ENCODE results near the gene UNC79.

The UNC79 gene

DNA sequence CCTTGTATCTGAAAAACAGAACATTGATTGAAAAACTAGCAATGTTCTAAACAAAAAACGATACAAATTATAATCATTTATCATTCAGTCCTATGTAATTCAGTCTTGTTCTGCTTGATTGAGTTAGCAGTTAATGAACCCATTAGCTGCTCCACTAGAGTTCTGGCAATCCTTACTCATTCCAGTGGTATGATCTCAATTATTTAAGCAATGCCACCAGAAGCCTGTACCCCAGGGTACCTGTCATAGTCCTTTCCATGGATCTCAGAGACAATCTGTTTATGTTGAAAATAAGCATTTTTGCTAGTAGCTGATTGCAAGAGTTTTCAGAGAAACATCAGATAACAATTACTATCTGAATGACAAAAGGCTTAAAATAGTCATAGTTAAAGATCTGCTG is 115.9 kb downstream of the UNC79 start:
- DNase-seq (ENCODE audit: low read depth in 1 of 2, low spot score in 1 of 2): no peak

GRCh38 chr14:93548102-93548843 is 117.5 kb downstream of the UNC79 start:
- DNase-seq (ENCODE audit: low read depth in 1 of 2, low spot score in 1 of 2): no peak

DNA sequence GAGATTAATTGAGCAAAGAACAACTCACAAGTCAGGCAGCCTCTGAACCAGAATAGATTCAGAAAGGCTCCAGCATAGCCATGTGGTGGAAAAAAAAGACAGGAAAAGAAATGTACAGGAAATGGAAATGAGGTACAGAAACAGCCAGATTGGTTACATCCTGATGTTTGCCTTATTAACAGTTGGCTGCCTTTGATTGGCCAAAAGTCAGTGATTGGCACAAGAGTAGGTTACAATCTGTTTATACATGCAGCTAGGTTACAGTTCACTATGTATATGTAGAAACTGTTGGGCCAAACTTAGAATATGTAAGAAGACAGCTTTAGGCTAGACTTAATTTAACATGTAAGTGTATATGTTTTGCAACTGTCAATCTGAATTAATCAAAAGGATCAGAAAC is 118.9 kb downstream of the UNC79 start:
- no peak for DNase-seq (ENCODE audit: low read depth in 1 of 2, low spot score in 1 of 2)

GRCh38 chr14:93564918-93565317 is 134.2 kb downstream of the UNC79 start:
- no peak for DNase-seq (ENCODE audit: low read depth in 1 of 2, low spot score in 1 of 2)

DNA sequence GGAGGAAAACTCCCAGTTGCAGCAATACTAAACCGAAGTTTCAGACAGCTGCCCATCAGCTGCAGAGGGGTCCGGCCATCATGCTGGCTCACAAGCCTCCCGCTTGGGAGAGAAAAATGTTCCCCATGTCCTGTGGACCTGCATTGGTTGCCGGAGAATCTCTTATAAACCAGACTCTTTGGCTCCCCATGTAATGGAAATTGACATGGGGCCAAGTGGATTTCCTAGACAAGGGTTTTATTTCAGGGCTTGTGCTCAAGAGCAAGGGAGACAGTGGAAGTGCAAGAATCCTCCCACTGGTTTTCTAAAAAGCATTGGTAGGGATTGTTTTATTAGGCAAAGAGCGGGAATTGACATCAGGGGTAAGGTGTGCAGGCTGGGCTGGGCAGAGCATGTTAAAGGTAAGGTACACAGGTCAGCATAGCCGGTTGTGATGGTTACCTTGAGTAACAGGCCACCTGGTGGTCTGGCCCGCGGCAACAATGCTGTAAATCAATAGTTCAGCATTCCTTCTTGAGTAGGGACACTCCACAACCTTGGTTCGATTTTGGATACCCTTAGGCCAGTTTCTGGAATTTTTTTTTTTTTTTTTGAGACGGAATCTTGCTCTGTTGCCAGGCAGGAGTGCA is 135.4 kb downstream of the UNC79 start:
- DNase-seq (ENCODE audit: low read depth in 1 of 2, low spot score in 1 of 2): no peak

- DNase-seq (ENCODE audit: low read depth in 1 of 2, low spot score in 1 of 2): no peak
Measured at GRCh38 chr14:93571275-93571674, 140.5 kb downstream of the UNC79 start.

DNA sequence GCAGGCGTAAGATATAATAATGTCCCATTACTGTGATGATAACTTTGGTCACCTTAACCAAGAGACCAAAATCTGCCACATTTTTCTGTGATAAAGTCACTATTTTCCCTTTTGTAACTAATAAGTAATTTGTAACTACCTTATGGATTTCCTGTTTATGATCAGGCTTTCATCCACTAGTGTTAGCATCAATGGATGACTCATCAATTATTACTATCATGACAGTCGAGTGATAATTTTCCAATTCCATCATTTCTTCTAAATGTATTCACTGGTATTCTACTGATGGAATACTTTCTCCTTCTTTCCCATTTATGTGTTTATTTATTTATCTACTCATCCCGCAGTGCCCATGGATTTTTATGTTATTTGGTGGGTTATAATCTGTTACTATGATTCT is 148.4 kb downstream of the UNC79 start:
- no peak for DNase-seq (ENCODE audit: low read depth in 1 of 2, low spot score in 1 of 2)

GRCh38 chr14:93582516-93582915 is 151.8 kb downstream of the UNC79 start:
- no peak for DNase-seq (ENCODE audit: low read depth in 1 of 2, low spot score in 1 of 2)

DNA sequence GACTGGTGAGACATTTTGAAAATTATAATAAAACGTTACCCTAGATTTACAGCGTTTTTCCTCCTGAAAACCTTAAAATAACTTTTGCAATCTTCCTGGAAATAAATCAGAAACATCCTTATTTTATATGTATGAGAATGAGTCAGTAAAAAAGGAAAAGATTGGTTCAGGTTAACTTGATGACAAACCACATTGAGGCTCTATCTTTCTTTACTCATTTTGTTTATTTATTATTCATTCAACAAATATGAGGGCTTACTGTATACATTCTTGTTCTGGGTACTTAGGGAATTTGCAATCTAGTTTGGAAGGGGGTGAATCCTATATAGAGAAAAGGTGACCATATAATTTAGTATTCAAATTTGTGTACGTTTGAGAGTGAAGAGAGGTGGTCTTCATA is 156.6 kb downstream of the UNC79 start:
- no peak for DNase-seq (ENCODE audit: low read depth in 1 of 2, low spot score in 1 of 2)

DNA sequence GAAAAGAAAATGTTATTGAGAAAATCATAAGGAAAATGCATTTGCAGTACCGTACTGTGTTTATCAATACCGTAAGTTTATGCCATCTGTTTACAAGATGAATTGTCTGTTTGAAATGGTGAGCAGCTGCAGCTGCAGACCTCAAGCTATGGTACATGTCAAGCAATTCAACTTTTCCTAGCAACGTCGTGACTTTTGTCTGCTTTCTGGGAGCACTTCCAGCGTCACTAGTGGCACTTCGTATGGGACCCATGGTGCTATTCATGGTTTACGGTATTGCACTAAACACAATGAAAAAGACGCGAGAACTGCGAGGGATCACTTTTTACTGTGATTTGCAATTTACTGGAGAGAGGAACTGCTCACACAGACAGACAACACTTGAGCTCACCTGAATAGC is 160.8 kb downstream of the UNC79 start:
- DNase-seq (ENCODE audit: low read depth in 1 of 2, low spot score in 1 of 2): no peak

DNA sequence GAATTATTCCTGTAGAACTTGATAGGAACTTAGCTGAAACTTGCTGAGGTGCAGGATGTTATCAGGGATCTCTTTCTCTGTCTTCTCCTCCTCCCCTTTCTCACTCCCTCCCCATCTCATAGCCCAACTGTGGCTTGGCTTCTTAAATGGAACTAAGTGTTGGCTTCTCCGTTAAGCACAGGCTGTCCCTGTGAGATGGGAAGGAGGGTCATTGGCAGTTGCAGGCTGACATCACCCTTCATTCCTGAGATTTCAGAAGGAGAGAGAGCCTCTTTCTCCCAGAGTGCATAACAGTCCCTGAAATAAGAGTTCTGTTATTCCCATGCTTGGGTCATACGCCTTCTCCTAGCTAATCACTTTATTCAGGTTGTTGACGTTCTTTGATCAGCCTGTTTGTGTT is 162.0 kb downstream of the UNC79 start:
- no peak for DNase-seq (ENCODE audit: low read depth in 1 of 2, low spot score in 1 of 2)

GRCh38 chr14:93606091-93606490 is 175.4 kb downstream of the UNC79 start:
- no peak for DNase-seq (ENCODE audit: low read depth in 1 of 2, low spot score in 1 of 2)

DNA sequence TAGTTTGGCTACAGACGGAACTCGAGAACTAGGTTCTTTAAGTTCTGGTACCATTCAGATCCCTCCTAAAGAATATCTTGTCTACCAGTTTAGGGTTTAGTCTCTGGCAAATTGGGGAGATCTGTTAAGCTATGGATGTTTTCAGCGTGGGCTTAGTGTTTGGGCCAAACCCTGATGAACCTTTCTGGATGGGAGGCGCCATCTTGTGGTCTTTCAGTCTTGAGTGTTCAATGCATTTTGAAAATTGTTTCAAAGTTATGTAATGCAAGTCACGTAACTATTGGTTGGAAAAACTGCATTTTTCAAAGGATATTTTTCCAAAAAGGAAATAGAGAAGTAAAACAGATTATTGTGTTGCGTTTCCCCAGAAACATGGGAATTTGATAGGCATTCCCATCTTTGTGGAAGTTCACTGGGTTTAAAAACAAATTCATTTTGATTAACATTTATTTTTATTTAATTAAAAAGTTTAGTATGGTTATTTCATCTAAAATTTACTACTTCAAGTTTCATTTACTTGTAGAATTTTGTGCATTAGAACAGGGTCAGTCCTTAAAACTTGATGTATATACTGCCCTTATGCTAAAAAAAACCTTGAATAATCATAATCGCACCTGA is 188.5 kb downstream of the UNC79 start:
- DNase-seq (ENCODE audit: low read depth in 1 of 2, low spot score in 1 of 2): no peak

DNA sequence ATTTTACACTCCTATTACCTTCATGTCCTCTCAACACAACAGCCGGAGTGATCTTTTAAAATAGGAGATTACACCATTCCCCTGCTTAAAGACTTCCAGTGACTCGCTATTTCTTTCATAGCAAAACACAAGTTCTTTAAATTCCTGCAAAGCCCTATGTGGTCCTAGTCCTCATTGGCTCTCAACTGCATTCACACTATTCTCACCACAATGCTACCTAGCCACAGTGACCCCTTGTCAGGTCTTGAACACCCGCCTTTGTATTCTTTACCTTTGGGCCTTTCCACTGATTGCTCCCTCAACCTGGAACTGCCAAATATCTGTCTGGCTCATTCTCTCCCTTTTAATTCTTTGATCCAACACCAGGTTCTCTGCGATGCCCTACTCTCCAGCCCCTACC is 197.3 kb downstream of the UNC79 start:
- no peak for DNase-seq (ENCODE audit: low read depth in 1 of 2, low spot score in 1 of 2)

- DNase-seq (ENCODE audit: low read depth in 1 of 2, low spot score in 1 of 2): no peak
Measured at GRCh38 chr14:93629643-93630042, 198.9 kb downstream of the UNC79 start.

DNA sequence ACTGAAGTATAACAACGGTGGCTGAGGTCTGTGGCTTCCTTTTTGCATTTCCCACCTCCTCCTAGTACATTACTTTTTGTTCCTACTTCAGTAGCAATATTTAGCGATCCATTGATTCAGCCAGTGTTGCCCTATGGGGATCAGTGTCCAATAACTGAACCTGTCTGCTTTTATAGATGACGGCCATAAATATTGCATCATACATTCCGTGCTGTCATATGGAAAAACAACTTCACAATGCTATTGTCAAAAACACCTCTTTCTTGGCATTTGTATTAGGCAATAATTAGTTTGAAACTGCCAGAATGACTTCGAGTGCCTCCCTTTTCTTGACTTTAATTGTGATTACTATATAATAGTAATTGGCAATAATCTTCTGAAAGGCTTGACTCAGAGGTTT is 208.1 kb downstream of the UNC79 start:
- no peak for DNase-seq (ENCODE audit: low read depth in 1 of 2, low spot score in 1 of 2)

GRCh38 chr14:93643127-93643526 is 212.4 kb downstream of the UNC79 start:
- DNase-seq (ENCODE audit: low read depth in 1 of 2, low spot score in 1 of 2): no peak

- no peak for DNase-seq (ENCODE audit: low read depth in 1 of 2, low spot score in 1 of 2)
Measured at GRCh38 chr14:93643676-93644075, 212.9 kb downstream of the UNC79 start.

DNA sequence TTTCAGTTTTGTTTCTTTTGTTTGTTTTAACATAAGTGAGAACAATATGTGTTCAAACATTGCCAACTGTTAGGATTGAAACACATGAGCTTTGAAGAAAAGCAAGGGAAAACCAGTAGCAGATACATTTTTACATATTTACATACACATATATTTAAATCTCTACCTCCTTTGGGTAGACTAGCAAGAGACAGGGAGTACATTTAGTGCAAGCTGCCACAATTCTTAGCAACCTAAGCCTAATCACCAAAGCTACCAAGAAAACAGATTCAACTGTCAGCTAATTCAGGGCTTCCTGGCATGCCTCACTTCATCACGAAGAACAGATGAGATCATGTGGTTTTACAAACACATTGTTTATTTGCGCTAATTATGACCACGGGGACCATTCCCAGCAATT is 214.5 kb downstream of the UNC79 start:
- DNase-seq (ENCODE audit: low read depth in 1 of 2, low spot score in 1 of 2): no peak

DNA sequence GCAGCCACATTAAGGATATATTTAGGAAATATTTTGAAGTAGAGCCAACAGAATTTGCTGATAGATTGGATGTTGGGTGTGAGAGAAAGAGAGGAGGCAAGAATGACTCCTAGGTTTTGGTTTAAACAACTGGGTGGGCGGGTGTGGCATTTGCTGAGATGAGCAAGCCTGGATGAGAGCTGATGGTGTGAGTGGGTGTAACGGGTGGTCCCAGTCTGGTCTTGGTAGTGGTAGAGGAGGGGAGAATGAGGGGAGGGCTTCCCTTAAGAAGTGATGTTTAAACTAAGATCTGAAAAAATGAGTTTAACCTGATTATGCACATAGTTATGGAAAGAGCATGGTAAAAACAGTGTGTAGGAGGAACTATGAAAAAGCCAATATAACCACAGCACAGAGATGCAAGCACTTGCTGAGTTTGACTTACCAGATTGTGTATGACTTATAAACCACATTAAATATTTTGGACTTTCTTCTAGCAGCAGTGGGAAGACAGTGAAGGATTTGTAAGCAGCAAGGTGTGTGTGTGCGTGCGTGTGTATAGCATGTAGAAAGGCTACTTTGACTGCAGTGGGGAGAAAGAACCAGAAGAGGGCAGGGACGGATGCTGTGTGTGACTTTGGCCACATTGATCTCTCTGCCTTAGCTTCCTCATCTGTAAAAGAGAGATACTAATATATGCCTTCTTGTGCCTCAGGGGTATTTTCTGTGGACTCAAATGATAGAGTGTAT is 217.9 kb downstream of the UNC79 start:
- peak in 1 of 2 donors; percentile 0 for DNase-seq (ENCODE audit: low read depth in 1 of 2, low spot score in 1 of 2)

DNA sequence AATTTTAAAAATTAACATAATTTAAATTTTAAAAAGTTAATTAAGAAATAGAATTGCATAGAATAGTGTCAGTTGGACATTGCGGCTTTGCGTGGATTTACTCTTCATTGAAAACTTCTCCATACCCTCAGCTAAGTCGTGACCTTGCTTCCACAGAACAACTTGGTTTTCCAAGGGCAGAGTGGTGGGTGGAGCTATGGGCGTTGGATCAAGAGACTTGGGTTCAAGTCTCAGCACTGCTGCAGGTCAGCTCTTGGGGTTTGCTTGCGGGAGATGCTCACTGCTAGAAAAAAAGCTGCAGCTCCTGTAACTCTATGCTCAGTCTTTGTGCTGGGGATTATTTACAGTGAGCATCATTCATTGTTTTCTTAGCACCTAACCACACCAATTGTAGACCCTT is 223.9 kb downstream of the UNC79 start:
- DNase-seq (ENCODE audit: low read depth in 1 of 2, low spot score in 1 of 2): no peak
